GM21423 (cell line): ENCODE measurements around the gene C9.
"Not testable (repeated sequence)": the region's sequence is repeated elsewhere in the genome, so short reads cannot be mapped to it uniquely, and the experiment has no call there.

Experiments
- ATAC-seq: cut with Tn5 transposase; IDR thresholded peaks from one replicate; pipeline ENCODE4 v1.9.1; 2021; ENCODE audit warnings: mild to moderate bottlenecking, moderate library complexity; ENCODE audit not compliant: unreplicated experiment

Gene C9

DNA sequence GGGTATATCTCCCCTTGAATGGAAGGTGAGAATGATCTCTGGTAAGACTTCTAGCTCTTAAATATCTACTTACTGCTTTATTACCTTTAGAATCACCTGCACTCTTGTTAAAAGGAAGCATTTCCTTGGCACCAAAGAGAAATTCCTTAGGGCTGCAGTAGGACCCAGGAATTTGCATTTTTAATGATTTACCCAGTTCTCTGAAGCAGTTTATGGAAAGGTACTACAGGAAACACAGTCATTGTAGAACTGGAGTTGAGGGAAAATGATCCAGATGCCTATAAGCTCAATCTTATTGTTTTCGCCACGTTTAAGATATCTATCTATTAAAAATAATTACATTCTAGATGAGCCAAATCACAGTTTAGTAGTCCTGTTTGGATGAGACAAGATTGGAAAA is 9.5 kb upstream of the C9 start:
- ATAC-seq, result no peak

DNA sequence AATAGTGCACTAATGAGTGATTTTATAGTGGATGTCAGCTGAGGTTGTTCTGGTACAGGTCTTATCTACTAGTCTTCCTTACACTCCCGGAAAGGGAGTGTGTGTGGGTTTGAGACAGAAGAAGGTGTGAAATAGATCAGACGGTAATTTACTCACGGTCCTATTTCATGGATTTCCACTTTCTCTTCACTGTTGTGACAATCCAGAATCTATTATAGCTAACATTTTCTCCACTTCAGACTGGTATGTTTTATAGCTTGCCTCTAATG is 7.0 kb upstream of the C9 start:
- ATAC-seq, result no peak

DNA sequence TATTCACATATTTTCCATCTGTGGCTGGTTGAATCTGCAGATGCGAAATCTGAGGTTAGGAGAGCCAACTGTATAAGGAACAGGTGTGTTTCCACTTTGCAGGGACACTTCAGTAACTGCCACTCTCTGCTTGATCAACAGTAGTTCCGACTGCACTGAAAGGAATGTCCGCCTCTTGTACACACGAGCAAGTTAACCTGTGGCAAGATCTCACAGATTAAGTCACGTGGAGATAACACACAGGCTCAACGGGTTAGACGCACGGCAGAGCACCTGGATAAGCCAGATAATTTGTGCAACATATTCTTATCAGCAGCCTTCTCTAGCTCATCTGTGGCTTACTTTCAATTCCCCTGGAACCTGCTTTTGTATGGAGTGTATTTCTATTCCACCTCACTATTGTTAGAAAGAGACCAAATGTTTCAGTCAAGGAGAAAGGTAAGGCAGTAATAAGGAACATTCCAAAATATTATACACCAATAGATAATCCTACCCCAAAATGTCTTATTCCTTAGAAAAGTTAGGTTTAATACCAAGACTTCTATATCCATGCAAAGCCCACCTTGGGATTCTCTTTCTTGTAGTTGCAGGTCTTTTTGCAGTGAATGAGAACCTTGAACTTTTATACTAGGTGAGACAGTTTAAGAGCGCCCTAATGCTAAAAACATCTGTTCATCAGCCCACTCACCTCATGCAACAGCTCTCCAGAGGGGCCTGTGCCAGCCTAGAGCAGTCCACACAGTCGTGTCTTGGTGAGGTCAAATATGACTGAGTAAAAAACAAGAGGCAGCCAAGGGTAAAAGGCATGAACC is 6.5 kb upstream of the C9 start:
- ATAC-seq, result no peak

DNA sequence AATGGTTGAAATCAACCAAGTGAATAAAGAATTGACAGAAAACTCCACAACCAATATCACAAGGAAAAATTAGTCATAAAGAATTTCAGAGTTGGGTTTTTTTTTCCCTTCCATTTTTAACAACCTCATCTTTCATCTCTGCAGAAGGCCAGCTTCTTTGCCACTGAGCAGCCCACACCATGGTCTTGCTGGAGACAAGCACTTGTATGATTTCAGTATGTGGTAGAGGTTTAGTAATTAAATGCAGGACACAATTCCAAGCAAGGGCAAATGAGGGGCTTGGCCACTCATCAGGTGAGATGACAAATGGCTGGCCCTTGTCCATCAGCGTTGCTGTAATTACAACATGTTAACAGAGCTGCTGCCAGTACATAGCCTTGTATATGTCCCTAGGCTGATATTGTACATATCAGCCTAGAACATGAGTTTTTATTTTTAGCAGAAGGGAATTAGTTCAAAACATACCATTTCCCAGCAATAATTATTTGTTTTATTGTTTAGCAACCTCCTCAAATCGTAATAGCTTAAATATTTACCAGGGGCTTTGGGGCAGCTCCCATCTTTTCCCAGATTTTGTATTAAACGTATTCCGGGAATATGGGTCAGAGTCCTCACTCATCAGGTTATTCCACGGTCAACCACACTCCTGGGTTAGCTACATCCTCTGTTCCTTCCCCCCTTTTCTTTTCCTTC is 5.0 kb upstream of the C9 start:
- ATAC-seq, result no peak

DNA sequence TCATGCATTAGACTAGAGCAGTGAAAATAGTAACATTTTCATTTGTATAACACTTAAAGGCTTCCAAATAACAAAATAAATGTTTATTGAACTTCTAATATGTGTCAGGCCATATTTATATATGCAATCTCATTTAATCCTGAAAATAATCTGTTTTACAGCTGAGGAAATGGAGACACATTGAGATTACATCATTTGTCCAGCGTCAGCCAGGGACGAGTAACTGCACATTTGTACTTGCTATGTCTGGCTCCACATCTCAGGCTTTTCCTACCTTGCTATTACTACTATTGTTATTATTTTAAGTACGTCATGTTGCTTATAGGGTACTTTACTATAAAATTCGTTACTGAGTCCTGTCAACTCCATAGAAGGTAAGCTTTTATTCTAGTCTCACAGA is 3.8 kb upstream of the C9 start:
- no peak for ATAC-seq

DNA sequence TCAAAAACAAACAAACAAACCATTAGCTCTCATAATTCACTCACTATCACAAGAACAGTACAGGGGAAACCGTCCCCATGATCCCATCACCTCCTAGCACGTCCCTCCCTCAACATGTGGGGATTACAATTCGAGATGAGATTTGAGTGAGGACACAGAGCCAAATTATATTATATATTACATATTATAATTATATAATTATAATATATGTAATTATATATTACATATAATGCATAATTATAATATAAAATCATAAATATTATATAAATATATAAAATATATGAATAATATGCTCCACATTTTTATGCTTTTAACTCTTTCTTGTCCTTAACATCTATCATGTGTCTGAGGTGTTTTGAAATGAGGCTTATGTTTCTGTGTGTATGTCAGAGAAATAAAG is 3.4 kb upstream of the C9 start:
- no peak for ATAC-seq

DNA sequence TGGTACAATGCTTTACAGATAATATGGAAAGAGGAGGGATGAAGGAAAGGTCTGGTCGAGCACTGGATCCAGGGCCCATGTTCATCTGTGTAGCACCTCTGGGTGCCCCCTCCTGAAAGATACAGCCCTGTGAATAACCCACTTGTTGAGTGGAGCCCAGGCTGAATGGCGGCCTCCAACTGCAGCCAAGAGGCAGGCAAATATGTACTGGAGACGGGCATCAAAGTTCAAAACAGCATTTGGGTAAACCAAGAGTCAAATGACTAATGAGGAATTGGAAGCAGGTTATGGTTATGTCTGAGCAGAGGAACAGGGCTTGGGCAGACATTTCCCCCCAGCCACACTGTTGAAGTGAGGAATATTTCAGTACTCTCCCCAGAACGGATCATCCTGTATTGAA is 1.1 kb downstream of the C9 start:
- no peak for ATAC-seq

DNA sequence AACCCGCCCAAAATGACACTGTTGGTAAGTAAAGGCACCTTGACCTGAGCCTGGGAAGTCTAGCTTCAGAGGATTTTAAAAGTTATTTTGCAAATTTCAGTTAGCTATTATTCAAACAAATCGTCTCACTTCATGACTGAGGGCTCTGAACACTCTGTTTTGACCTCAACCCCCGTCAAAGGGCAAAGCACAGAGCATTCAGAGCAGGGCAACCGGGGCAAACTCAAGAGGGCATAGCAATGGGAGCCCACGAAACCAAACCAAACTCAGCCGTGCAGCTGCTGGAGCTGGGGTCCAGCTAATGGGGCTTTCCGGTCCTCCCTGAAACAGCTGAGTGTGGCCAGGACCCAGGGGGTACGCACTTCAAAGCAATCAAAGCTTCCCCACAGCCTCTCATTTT is 1.6 kb downstream of the C9 start:
- ATAC-seq, result no peak

DNA sequence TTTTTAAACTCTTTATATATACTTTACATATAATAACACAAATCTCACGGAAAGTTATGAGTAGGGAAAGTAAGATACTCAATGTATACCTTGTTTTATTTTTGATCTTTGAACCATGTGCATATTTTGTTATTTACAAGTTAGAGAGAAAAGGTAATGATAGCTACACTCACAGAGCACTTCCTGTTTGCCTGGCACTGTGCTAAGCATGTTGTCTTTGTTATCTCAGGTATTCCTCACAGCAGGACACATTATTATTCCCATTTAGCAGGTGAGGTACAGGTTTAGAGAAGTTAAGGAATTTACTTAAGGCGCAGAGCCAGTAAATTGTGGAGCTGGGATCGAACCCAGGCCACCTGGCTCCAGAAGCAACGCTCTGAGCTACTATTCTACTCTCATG is 3.0 kb downstream of the C9 start:
- ATAC-seq, result no peak

DNA sequence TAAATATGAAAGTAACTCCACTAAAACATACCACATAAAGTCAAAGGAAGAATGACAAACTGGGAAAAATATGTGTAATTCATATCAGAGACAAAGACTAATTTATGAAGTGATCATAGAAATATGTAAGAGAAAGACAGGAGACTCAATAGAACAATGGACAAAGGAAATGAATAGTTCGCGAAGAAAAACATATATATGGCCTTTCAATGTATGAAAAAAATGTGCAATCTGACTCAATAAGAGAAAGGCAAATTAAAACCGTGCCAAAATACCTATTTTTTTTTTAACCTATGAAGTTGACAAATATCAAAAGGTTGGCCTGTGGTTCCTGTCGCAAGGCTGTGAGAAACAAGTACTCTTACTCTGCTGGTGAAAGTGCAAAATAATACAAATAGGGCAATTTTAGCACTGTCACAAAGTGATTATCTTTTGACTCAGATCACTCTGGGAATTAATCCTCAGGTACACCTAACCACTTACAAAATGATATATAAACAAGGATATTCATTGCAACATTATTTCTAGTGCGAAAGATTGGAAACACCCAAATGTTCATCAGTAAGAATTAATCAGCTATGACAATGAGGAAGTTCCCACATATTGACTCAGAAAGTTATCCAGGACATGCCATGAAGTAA is 3.7 kb downstream of the C9 start:
- ATAC-seq, result no peak

DNA sequence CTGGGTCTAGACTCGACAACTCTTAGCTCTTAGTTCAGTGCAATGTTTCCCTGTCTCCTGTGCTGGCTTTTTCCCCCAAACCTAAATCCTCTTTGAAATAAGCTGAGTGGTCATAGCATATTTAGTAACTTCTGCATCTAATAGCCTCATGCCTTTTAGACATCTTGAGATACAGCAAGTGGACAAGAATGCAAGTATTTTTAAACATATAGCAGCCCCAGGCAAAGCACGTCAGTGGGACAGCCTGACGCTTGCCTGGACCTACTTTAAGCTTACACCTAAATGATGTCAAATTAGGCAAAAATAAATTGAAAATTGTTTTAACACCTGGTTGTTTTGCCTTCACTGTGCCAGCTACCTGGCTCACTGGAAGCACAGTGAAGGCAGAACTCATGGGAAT is 8.0 kb downstream of the C9 start:
- ATAC-seq, result no peak

DNA sequence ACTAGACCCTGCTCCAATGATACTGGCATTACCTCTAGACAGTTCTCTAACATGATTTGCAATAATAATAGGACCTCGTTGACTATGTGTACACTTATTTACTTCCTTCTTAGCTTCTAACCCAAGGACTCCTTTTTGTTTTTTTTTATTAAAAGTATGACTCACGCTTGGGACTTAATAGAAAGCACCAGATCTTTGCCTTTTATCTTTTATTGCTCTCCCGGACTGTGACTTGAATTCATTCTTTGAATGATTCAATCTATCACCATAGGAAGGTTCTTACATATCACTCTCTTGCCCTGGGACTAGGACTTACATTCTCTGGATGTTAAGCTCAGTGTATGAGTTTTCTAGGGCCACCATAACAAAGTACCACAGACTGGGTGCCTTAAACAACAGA is 9.0 kb downstream of the C9 start:
- ATAC-seq, result no peak

DNA sequence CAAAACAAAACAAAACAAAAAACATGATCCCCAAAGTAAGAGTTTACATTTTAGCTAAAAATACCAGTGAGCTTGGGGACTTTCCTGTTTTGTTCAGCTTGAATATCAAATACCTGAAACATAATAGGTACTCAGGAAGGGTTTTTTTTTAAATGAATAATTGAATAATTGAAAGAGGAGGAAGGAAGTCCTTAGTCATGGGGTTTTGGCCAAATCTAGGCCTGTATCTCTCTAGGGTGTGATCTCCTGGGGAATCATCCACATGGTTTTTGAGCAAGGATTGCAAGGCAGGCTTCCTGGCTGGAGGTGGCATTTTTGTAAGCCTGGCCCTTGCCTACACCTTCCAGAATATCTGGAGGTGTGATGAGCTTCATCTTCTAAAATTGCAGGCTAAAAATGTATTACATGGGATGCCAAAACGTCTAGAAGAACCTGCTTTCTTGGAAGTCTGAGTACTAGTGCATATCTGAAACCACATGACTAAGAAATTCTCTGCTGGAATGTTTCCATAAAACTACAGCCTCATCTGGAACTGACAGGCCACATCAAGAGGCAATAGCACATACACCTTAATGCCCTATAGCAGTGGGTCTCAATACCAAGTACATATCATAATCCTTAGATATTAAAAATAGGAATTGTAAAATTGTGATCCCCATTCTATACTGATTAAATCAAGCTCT is 10.4 kb downstream of the C9 start:
- no peak for ATAC-seq

DNA sequence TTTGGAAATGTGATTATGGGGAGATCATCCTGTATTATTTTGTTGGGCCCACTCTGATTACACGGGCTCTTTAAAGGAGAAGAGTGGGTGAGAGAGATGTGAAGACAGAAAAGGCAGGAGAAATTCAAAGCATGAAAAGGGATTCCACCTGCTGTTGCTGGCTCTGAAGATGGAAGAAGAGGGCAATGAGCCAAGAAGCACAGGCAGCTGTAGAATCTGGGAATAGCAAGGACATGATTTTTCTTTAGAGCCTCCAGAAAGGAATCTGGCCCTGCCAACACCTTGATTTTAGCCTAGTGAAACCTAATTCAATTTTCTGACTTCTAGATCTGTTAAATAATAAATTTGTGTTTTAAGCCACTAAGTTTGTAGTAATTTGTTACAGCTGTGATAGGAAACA is 11.3 kb downstream of the C9 start:
- no peak for ATAC-seq

DNA sequence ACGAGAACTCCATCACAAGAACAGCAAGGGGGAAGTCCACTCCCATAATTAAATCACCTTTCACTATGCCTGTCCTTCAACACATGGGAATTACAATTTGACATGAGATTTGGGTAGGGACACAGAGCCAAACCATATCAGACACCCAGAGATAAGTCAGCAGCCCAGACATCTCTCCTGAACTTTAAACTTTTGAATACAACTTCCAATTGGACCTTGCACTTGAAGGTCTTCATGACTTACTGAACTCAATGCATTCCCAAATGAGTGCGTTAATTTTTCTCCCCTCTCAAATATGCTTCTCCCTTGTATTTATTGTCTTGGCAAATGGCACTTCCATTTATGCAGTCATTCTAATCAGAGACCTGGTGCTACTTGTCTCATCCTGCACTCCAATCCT is 12.1 kb downstream of the C9 start:
- no peak for ATAC-seq

DNA sequence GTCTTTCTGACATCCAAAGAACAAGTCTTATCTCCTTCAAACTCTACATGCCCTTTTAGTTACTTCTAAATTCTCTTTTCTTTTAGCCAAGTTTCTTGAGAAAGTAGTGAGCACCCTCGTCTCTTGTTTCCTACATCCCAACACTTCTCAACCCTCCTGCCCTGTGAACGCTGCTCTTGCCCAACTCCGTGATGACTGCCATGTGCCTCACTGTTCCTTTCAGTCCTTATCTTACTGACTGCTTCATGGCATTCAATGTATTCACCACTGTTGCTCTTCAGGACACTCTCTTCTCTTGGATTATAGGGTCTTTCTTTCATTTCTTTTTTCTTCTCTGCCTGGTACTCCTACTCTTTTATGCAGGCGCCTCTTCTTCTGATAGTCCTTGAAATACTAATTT is 14.8 kb downstream of the C9 start:
- ATAC-seq, result no peak

DNA sequence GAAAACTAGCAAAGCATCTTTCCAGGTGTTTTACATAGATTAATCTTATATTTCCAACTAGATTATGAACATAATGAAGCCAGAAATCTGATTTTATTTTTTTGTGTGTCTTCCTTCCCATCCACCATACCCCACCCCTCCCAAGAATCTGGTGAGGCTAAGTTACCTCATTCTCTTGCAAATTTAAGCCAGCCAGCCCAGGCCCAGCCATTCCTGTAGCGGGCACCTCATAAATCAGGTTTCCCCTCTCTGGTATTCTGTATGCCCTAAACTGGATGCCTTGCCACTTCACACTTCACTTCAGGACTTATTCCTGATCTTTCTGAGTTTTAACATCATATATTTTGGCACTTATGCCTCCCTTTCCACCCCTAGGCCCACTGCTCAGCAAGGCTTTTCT is 21.8 kb downstream of the C9 start:
- no peak for ATAC-seq

DNA sequence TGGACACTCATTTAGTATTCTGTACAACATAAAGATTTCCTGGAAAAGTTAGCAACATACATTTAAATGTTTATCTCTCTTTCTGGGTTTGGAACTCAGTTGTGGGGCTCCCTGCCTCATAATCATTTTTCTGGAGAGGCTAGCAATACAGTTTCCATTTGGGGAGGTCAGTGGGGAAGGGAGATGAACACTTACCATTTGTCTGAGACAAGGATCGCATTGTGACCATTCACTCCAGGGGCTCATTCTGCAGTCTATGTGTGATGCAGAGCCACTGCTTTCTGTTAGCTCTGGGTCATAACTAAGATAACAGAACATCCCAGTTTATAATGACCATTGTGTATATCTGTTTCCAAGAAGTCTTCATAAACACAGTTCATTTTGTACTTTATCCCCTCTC is 22.4 kb downstream of the C9 start:
- no peak for ATAC-seq

DNA sequence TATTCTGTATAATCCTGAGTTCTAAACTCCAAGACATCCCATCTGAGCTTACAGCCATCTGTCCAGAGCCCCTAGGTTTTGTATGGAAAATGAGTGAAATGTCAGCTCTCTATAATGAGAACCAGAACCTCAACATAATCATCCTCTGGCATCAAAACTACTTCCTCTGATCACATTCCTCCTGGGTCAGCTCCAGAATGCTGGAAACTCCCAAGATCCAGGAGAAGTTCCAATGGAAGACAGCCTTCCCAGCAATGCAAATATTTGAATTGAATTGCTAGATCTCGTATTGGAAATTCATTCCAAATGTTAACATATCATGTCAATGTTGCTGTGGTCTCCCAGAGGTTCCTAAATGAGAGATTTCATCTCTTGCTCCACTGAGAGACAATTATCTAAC is 23.8 kb downstream of the C9 start:
- ATAC-seq, result no peak

DNA sequence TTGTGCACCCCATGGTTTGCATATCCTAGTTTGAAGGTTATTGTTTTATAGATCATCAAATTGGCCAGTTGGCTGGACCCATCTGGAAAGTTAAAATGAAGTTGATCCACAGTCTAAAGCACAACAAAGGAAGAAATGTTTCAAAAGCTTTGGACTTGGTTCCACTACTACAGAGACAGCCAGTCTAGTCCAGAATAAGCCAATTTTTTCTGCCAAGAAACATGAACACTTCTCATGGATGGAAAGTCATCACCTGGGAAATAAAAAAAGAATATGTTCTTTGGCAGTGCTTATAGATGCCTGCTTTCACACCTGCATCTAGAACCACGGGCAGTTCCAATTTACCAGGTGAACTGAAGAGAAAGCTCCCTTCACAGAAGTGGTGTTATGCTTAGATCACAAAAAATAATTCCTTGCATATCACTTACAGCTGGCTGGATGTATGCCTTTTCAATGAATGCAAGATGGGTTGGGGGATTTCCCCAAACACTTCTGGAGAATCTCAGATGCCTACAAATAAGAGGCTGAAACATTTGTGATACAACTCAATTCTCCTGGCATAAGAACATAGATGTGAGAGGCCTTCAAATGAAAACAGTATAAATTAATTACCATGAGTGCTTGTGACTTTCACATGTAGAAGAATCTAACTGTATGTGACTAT is 26.9 kb downstream of the C9 start:
- no peak for ATAC-seq

DNA sequence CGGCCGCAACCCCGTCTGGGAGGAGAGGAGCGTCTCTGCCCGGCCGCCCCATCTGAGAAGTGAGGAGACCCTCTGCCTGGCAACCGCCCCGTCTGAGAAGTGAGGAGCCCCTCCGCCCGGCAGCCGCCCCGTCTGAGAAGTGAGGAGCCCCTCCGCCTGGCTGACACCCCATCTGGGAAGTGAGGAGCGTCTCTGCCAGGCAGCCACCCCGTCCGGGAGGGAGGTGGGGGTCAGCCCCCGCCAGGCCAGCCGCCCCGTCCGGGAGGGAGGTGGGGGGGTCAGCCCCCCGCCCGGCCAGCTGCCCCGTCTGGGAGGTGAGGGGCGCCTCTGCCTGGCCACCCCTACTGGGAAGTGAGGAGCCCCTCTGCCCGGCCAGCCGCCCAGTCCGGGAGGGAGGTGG is 30.0 kb downstream of the C9 start:
- not testable (repeated sequence) for ATAC-seq
